GM12878 (cell line): ENCODE results near the gene PCID2. TPM values are rescaled to one million over a fixed set of nuclear protein-coding genes. Genes with fewer than 3 reads are reported as not detected.

Experiments
- ATAC-seq: fragments of 200-7000 bp; cut with Tn5 transposase; 3 replicates; pipeline ENCODE4 v1.9.1; 2020; ENCODE audit warnings: mild to moderate bottlenecking, moderate library complexity
- BruUV-seq: library from RNA; stranded (reverse); fragments of 400-500 nt; replicated peaks from 2 replicates; lab custom pipeline; 2021; lab: Mats Ljungman, UMichigan
- CTCF ChIA-PET: fragments of 300-600 bp; sonication (Branson Sonifier 250); formaldehyde crosslinking; extraction: SDS; loops from one replicate; lab custom pipeline; 2021; ENCODE audit warnings: inconsistent platforms; lab: Yijun Ruan, JAX
- POLR2A ChIA-PET: fragments of 350-600 bp; formaldehyde crosslinking; extraction: SDS; loops from one replicate; lab custom pipeline; 2021; ENCODE audit warnings: inconsistent platforms; lab: Charles Lee
- RAD21 ChIA-PET: fragments of 300-600 bp; sonication (Branson Sonifier 250); formaldehyde crosslinking; loops from one replicate; lab custom pipeline; 2023; ENCODE audit warnings: antibody characterized with exemption; ENCODE audit not compliant: unreplicated experiment; lab: Charles Lee
- SMC1A ChIA-PET: fragments of 300-600 bp; sonication (Branson Sonifier 250); formaldehyde crosslinking; loops from one replicate; lab custom pipeline; 2023; ENCODE audit not compliant: unreplicated experiment, uncharacterized antibody; lab: Charles Lee
- DNase-seq: peaks from one replicate; pipeline ENCODE4 v3.0.0-alpha.2; 2011; ENCODE audit warnings: low read depth, low spot score
- FAIRE-seq: peaks from 3 replicates; lab custom pipeline; 2011; peaks lifted over from hg19 to GRCh38; lab: Jason Lieb, UNC
- H2AFZ ChIP-seq: 2 replicates; pipeline ENCODE4 v1.6.0; 2011; ENCODE audit warnings: low read depth, low read length, control low read depth; ENCODE audit not compliant: control insufficient read depth
- H3K27ac ChIP-seq: 2 replicates; pipeline ENCODE4 v1.5.1; 2011; ENCODE audit warnings: control low read depth; ENCODE audit not compliant: control insufficient read depth, insufficient read depth
- H3K27me3 ChIP-seq, 2 experiments: replicated peaks in 1 of 2; 2 replicates each; pipeline versions ENCODE4 v1.6.0 to v1.6.1; 2011; ENCODE audit warnings: low read length in 1 of 2; ENCODE audit not compliant: control insufficient read depth in 2 of 2, insufficient read depth in 2 of 2
- H3K36me3 ChIP-seq, 2 experiments: 2 replicates each; pipeline ENCODE4 v1.5.1; 2011; ENCODE audit warnings: low read length in 1 of 2; ENCODE audit not compliant: control insufficient read depth in 2 of 2, insufficient read depth in 2 of 2
- H3K4me1 ChIP-seq: 2 replicates; pipeline ENCODE4 v1.6.1; 2011; ENCODE audit warnings: mild to moderate bottlenecking, low read length, moderate library complexity, mixed read lengths; ENCODE audit not compliant: control insufficient read depth, insufficient read depth
- H3K4me2 ChIP-seq: 2 replicates; pipeline ENCODE4 v1.6.0; 2011; ENCODE audit warnings: control low read depth; ENCODE audit not compliant: control insufficient read depth, insufficient read depth
- H3K4me3 ChIP-seq: fragments of 200-600 bp; sonication (generic); 2 replicates; pipeline ENCODE4 v1.5.1; 2016
- H3K79me2 ChIP-seq: 2 replicates; pipeline ENCODE4 v1.6.0; 2011; ENCODE audit warnings: low read length; ENCODE audit not compliant: control insufficient read depth, insufficient read depth
- H3K9ac ChIP-seq: 2 replicates; pipeline ENCODE4 v1.8.0; 2011; ENCODE audit warnings: low read length, control low read depth, mixed read lengths; ENCODE audit not compliant: control insufficient read depth, insufficient read depth
- H3K9me3 ChIP-seq: replicated peaks from 3 replicates; pipeline ENCODE4 v1.5.1; 2011; ENCODE audit warnings: mild to moderate bottlenecking, low read length; ENCODE audit not compliant: control insufficient read depth, insufficient read depth
- H4K20me1 ChIP-seq: 2 replicates; pipeline ENCODE4 v1.6.0; 2011; ENCODE audit not compliant: control insufficient read depth, insufficient read depth
- ASH2L ChIP-seq: fragments of 300-600, 200-600 bp; sonication (generic); IDR thresholded peaks from 2 replicates; pipeline ENCODE4 v1.6.1; 2017; ENCODE audit warnings: low read depth, mild to moderate bottlenecking, borderline replicate concordance
- BCL11A ChIP-seq: IDR thresholded peaks from 2 replicates; pipeline ENCODE4 v1.6.1; 2011; ENCODE audit warnings: low read depth, low read length
- HDAC6 ChIP-seq: fragments of 200-600 bp; sonication (generic); IDR thresholded peaks from one replicate; pipeline ENCODE4 v1.8.0; 2017; ENCODE audit warnings: antibody characterized with exemption; ENCODE audit not compliant: unreplicated experiment
- KLF5 ChIP-seq: fragments of 450-650 bp; IDR thresholded peaks from 2 replicates; pipeline ENCODE4 v1.6.1; 2014; ENCODE audit warnings: mild to moderate bottlenecking; ENCODE audit not compliant: partially characterized antibody
- LARP7 ChIP-seq: fragments of 450-650 bp; IDR thresholded peaks from 2 replicates; pipeline ENCODE4 v1.6.1; 2017; ENCODE audit warnings: mild to moderate bottlenecking
- MYC ChIP-seq: IDR thresholded peaks from 2 replicates; pipeline ENCODE4 v1.6.1; 2011; ENCODE audit warnings: mild to moderate bottlenecking, low read length, moderate library complexity, inconsistent platforms; ENCODE audit not compliant: insufficient read depth, insufficient replicate concordance, insufficient read length, severe bottlenecking
- NFIC ChIP-seq: IDR thresholded peaks from 2 replicates; pipeline ENCODE4 v1.6.1; 2012; ENCODE audit warnings: low read depth, mild to moderate bottlenecking, inconsistent platforms, low read length, moderate library complexity
- SMAD1 ChIP-seq: fragments of 450-650 bp; IDR thresholded peaks from 2 replicates; pipeline ENCODE4 v1.6.1; 2018; ENCODE audit warnings: mild to moderate bottlenecking, low read depth; ENCODE audit not compliant: partially characterized antibody
- SREBF2 ChIP-seq: IDR thresholded peaks from 2 replicates; pipeline ENCODE4 v1.6.1; 2012; ENCODE audit warnings: mild to moderate bottlenecking, low read length
- TCF7 ChIP-seq: IDR thresholded peaks from 2 replicates; pipeline ENCODE4 v1.6.1; 2014; ENCODE audit warnings: antibody characterized with exemption, borderline replicate concordance
- ZNF274 ChIP-seq: IDR thresholded peaks from one replicate; pipeline ENCODE4 v1.8.0; 2011; ENCODE audit not compliant: insufficient read length, insufficient read depth
- WGBS: methylation state at CpG from one replicate; pipeline ENCODE4 v1.1.6; 2016; ENCODE audit warnings: low lambda C conversion rate; ENCODE audit not compliant: insufficient replicate concordance, insufficient coverage; ENCODE audit errors: missing lambda C conversion rate; 5-methylcytosine and 5-hydroxymethylcytosine counted together
- in situ Hi-C: fragments of 300-500 bp; cut with MboI; formaldehyde crosslinking; loops from 9 replicates; pipeline ENCODE4 v1.14.3; 2018; ENCODE audit warnings: mixed read lengths
- intact Hi-C: fragments of 100-400 bp; cut with micrococcal nuclease; formaldehyde crosslinking; loops from one replicate; pipeline ENCODE4 v1.14.2; 2022; ENCODE audit not compliant: unreplicated experiment
- polyA plus RNA-seq, 11 experiments: library from polyadenylated mRNA; depleted of rRNA in 4 of 11; unstranded in 6 of 11; stranded (reverse) in 5 of 11; fragments of >200 nt; fragmentation: Nextera tagmentation in 4 of 11; fragmentation: Illumina TruSeq in 1 of 11; extraction: Ambion mirVana in 4 of 11; extraction: Trizol in 1 of 11; gene quantifications; 1 replicate in 1 of 11; 2 replicates in 10 of 11; pipeline versions ENCODE4 v1.2.1 to v1.2.3, GENCODE V29; 2011 to 2016; ENCODE audit warnings: inconsistent platforms in 2 of 11, missing spikeins in 2 of 11, low read depth in 1 of 11
- total RNA-seq, 4 experiments: library from RNA; depleted of rRNA in 3 of 4; stranded (reverse); fragments of >200 nt in 3 of 4; fragmentation: Illumina TruSeq in 1 of 4; extraction: Trizol in 1 of 4; gene quantifications; 2 replicates each; pipeline versions ENCODE4 v1.2.1 to v1.2.3, GENCODE V29; 2013 to 2021
- TF ChIP-seq, protein P1 (sequence below): fragments of 450-650 bp; IDR thresholded peaks from 2 replicates; pipeline ENCODE4 v1.6.1; 2018; ENCODE audit warnings: mild to moderate bottlenecking, low read depth, moderate library complexity; ENCODE audit not compliant: partially characterized antibody
- TF ChIP-seq, protein P2 (sequence below): IDR thresholded peaks from 2 replicates; pipeline ENCODE4 v1.6.1; 2012; ENCODE audit warnings: low read depth, low read length, improper control_type of control experiment
- TF ChIP-seq, protein P3 (sequence below): fragments of 450-650 bp; formaldehyde crosslinking; IDR thresholded peaks from 2 replicates; pipeline ENCODE4 v1.5.0; 2022; ENCODE audit warnings: mild to moderate bottlenecking, missing genetic modification characterization

The PCID2 gene
- total and polyA plus RNA-seq, 10 of the 15 experiments (the other 5 are each of a cell fraction or from before 2014, with no cell fraction given) = 37.0 to 98.1 (median 58.3) TPM

DNA sequence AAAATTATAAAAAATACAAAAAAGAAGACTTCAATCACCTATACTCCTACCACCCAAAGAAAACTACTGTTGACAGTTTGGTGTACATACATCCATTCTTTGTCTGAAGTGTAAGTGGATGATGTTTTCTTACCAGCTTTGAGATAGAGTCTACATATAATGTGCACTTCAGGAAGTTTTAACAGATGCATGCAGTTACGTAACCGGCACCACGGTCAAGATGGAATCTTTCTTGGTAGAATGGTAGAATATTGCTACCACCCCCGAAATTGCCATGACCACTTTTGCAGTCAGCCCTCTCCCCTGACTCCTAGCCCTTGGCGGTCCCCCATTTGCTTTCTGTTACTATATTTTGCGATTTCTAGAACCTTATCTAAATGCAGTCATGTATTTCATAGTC lies 2.4 kb upstream of the PCID2 start:
- peaks cover 18% of the 10 kb centered on the region for H3K4me1 ChIP-seq
- no peak overlapping the region for H3K9ac ChIP-seq
- ChIA-PET POLR2A (no interaction called here), RAD21 (no interaction called here), CTCF (no interaction called here), SMC1A (no interaction called here)
- peaks cover 87% of the 10 kb centered on the region for H3K79me2 ChIP-seq
- H3K27me3 ChIP-seq = no peaks in the 10 kb centered on the region
- in situ Hi-C loops = no loop called here
- 48% methylated on average over 6 of the region's 6 CpGs for WGBS
- intact Hi-C loops = no loop called here
- TF ChIP-seq, protein P1, sequence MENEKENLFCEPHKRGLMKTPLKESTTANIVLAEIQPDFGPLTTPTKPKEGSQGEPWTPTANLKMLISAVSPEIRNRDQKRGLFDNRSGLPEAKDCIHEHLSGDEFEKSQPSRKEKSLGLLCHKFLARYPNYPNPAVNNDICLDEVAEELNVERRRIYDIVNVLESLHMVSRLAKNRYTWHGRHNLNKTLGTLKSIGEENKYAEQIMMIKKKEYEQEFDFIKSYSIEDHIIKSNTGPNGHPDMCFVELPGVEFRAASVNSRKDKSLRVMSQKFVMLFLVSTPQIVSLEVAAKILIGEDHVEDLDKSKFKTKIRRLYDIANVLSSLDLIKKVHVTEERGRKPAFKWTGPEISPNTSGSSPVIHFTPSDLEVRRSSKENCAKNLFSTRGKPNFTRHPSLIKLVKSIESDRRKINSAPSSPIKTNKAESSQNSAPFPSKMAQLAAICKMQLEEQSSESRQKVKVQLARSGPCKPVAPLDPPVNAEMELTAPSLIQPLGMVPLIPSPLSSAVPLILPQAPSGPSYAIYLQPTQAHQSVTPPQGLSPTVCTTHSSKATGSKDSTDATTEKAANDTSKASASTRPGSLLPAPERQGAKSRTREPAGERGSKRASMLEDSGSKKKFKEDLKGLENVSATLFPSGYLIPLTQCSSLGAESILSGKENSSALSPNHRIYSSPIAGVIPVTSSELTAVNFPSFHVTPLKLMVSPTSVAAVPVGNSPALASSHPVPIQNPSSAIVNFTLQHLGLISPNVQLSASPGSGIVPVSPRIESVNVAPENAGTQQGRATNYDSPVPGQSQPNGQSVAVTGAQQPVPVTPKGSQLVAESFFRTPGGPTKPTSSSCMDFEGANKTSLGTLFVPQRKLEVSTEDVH = no peak
- TF ChIP-seq ZNF274 = no peak
- no peak for TF ChIP-seq MYC
- TF ChIP-seq ASH2L = no peak
- no peak for TF ChIP-seq HDAC6
- no peak for TF ChIP-seq NFIC
- no peak for TF ChIP-seq BCL11A
- TF ChIP-seq, protein P2, sequence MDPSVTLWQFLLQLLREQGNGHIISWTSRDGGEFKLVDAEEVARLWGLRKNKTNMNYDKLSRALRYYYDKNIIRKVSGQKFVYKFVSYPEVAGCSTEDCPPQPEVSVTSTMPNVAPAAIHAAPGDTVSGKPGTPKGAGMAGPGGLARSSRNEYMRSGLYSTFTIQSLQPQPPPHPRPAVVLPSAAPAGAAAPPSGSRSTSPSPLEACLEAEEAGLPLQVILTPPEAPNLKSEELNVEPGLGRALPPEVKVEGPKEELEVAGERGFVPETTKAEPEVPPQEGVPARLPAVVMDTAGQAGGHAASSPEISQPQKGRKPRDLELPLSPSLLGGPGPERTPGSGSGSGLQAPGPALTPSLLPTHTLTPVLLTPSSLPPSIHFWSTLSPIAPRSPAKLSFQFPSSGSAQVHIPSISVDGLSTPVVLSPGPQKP = no peak
- no peak for TF ChIP-seq SREBF2
- TF ChIP-seq TCF7 = no peak
- TF ChIP-seq, protein P3, sequence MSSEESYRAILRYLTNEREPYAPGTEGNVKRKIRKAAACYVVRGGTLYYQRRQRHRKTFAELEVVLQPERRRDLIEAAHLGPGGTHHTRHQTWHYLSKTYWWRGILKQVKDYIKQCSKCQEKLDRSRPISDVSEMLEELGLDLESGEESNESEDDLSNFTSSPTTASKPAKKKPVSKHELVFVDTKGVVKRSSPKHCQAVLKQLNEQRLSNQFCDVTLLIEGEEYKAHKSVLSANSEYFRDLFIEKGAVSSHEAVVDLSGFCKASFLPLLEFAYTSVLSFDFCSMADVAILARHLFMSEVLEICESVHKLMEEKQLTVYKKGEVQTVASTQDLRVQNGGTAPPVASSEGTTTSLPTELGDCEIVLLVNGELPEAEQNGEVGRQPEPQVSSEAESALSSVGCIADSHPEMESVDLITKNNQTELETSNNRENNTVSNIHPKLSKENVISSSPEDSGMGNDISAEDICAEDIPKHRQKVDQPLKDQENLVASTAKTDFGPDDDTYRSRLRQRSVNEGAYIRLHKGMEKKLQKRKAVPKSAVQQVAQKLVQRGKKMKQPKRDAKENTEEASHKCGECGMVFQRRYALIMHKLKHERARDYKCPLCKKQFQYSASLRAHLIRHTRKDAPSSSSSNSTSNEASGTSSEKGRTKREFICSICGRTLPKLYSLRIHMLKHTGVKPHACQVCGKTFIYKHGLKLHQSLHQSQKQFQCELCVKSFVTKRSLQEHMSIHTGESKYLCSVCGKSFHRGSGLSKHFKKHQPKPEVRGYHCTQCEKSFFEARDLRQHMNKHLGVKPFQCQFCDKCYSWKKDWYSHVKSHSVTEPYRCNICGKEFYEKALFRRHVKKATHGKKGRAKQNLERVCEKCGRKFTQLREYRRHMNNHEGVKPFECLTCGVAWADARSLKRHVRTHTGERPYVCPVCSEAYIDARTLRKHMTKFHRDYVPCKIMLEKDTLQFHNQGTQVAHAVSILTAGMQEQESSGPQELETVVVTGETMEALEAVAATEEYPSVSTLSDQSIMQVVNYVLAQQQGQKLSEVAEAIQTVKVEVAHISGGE = no peak
- no peak for TF ChIP-seq KLF5
- no peak for TF ChIP-seq SMAD1
- no peak for TF ChIP-seq LARP7
- FAIRE-seq = no peak
- ATAC-seq = no peak
- H3K36me3 ChIP-seq = no peaks in the 10 kb centered on the region; a peak in 1 of 4 replicates
- H3K4me2 ChIP-seq = peak overlapping the region; percentile 19
- peak overlapping the region; percentile 75 for H3K4me3 ChIP-seq
- no peak overlapping the region for H3K27ac ChIP-seq
- no peak overlapping the region for H2AFZ ChIP-seq
- BruUV-seq = TSS peak; percentile 70
- no peak for DNase-seq
- peaks cover 13% of the 10 kb centered on the region; the same call in 1 of the 2 replicates for H4K20me1 ChIP-seq
- H3K9me3 ChIP-seq = no peaks in the 10 kb centered on the region
